Fibroblast of gingiva (primary cell): ENCODE measurements around the gene SYK.
"Not testable (repeated sequence)": the region's sequence is repeated elsewhere in the genome, so short reads cannot be mapped to it uniquely, and the experiment has no call there.

Experiments used
- DNase-seq: peaks from one replicate; pipeline ENCODE4 v3.0.0-alpha.2; 2011; ENCODE audit warnings: low read depth

SYK gene

DNA sequence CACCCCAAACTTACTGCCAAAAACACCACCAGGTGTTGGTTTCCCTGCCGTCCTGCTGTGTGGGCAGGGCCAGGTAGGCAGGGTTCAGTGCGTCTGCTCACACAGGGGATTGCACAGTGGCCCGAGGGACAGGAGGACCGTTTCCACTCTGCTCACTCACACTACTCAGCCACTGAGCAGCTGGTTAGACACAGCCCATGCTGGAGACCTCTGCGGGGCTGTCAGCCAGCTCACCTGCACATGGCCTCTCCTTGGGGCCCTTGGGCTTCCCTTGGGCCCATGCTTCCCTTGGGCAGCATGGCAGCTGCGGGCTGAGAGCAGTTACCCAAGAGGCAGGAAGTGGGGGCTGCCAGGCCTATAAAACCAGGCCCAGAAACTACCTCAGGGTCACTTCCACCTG lies 79.0 kb downstream of the SYK start:
- no peak for DNase-seq

DNA sequence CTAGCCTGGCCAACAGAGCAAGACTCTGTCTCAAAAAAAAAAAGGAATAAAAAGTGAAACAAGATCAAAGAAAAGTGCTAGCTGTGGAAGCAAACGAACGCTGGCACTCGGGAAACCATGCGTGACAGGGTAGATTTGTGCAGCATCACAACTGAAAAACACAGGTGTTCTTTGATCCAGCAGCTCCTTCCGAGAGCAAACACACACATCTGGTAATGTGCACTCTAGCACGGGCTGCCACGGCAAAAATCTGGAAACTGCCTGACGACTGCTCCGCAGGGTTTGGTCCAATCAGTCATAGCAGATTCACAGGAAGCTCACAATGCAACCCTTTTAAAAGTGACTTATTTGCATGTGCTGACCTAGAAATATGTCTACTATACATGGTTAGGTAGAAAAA lies 80.0 kb downstream of the SYK start:
- DNase-seq: no peak

DNA sequence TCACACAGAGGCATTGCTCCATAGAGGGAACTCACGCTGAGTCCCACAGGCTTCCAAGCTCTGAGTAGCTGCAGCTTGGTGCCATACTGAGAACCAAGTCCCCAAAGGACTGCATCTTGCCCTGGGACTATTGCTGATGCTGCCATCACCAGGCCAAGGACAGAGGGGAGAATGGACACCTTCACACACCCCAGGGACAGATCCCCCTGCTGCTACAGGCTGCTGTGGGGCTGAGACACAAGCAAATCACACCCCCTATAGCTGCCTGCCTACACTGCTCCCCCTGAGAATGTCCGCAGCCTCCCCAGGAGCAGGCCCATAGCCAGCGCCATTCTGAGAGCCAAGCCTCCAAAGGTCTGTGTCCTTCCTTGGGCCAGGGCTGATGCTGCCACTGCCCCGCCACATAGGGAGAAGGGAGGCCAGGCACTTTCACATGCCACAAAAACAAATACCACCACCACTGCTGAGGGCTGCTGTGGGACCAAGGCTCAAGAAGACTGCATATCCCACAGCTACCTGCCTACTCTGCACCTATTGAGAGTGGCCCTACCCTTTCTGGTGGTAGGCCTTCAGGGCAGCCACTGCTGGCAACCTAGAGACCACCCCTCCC lies 81.5 kb downstream of the SYK start:
- no peak for DNase-seq

DNA sequence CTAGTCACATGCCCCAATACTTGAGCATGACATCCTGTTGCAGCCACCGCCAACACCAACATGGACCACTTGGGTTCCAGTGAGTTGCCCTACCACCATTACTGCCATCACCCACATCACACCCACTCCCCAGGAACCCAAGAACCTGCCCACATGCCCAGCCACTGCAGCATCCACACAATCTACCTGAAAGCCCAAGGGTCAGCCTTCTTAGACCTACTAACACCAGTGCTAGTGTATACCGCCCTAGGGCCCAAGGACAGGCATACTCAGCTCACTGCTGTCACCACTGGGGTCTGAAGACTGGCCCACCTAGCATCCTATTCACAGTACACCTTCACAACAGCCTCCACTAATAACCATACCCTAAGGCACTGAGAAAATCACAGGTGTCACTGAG lies 82.0 kb downstream of the SYK start:
- DNase-seq: no peak

DNA sequence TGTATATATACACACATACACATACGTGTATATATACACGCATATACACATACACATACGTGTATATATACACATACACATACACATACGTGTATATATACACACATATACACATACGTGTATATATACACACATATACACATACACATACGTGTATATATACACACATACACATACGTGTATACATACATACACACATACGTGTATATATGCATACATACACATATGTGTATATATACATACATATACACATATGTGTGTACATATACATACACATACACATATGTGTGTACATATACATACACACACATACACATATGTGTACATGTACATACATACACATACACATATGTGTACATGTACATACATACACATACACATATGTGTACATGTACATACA lies 82.6 kb downstream of the SYK start:
- DNase-seq: no peak

DNA sequence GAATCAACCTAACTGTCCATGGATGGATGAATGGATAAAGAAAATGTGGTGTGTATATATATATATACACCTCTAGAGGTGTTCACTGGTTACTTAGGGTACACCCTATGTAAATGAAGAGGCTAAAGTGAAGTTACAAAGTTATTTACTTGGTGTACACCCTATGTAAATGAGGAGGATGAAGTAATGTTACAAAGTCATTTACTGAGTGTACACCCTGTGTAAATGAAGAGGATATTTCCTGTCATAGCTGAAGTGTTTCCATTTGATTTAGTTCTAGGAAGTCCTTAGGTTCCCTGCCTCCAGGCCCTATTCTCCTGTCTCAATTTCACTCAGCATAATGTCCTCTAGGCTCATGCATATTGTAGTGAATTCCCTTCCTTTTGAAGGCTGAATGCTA lies 85.2 kb downstream of the SYK start:
- not testable (repeated sequence) for DNase-seq

DNA sequence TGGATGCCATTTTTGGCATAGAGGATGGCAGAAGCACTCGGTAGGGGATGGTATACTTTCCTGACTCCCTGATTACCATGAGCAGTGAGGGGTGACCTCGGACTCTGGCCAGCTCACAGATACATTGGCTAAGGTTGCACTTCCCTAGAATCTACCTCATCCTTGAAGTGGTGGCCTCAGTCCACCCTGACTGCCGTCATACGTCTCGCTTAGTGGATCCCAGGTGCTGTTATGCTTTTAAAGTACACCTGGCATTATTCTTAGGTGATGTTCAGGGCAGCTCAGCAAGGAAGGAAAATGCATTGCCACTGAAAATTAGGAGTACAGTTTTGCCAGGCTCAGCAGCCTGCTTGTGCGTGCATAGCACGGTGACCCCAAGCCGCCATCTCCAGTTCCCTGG lies 87.3 kb downstream of the SYK start:
- no peak for DNase-seq

DNA sequence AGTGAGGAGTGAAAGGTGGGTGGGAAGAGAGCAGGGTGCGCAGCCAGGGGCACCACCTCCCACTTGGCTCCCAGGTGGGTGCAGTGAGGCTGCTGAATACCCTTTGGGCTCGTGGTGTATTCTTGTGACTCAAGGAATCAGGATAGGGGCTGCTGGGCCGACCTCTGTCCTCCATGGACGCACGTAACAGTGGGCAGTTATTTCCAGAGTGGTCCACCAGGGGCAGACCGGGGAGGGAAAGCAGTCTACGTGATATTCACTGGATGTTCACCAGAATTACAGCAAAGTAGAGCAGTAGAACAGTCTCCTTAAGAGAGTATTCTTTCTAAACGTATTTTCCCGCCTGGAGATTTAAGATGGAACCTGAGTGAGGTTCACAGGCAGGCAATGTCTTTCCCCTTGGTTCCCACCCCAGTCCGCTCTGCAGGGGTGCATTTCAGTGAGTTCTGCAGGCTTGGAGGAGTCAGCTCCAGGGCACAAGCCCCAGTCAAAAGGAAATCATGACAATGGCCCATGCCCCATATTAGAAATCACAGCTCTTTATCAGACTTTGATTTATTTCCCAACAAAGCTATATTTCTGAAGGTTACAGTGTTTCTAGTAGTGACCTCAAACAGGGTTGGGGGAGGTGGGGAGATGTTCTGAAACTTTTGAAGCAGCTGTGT lies 88.7 kb downstream of the SYK start:
- DNase-seq: no peak

DNA sequence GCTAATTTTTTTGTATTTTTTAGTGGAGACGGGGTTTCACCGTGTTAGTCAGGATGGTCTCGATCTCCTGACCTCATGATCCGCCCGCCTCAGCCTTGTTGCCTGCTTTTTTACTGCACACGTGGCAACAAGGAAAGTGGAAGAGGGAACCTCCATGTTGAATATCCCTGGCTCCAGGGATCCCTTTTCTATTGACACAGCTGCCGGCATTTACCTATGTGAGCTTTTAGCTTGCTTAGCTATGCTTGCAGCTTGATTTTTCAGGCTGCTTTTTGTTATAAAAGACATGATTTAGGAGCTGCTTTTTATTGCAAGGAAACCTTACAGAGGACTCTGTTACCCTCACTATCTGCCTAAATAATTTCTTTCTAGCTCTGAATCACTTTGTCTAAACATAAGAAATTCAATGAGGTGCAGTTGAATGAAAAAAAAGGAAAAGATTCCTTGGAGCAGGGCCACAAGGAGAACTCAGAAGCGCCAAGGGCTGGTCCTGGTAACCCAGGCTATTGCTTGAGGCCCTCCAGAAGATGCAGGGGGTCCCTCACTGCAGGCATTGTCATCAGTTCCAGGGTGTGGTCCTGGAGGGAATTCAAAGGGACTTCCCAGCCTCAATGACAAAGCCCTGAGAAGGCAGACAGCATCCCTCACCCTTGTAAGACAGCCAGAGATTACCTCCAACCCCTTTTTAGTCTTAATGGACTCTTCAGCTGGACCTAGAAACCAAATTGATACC lies 89.9 kb downstream of the SYK start:
- DNase-seq: no peak

DNA sequence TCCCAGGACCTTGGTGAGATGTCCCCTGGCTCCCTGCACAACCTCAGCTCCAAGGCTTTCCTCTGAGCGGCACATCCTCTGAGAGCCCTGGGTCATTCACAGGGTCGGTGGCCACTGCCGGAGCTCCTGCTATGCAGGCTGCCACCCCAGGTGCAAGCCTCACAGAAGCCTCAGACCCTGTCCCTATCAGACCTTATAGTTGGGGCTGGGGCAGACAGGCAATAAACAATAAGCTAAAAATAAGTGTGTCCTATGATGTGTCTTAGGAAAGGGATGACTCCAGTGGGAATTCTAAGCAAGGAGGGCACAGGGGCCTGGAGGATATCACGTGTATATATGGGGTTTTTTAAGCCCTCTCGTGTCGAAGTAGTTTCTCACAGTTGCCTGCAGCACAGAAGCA lies 91.3 kb downstream of the SYK start:
- no peak for DNase-seq

DNA sequence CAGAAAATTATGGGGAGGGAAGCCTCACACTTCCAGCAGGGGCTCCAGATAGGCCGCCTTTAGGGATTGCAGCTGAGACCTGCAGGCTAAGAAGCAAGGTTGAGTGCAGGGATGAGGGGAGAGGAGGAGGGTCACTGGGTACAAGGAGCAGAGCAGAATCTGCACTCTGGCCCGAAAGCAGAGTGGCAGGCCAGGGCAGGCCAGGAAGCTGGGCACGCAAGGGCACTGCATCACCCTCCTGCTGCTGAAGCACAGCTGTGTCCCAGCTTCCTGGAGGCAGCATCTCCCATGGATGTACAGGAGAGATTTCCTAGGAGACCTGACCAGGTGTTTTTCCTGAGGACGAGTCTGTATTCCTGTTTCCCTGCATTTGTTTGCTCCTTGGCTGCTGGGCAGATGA lies 92.1 kb downstream of the SYK start:
- no peak for DNase-seq

DNA sequence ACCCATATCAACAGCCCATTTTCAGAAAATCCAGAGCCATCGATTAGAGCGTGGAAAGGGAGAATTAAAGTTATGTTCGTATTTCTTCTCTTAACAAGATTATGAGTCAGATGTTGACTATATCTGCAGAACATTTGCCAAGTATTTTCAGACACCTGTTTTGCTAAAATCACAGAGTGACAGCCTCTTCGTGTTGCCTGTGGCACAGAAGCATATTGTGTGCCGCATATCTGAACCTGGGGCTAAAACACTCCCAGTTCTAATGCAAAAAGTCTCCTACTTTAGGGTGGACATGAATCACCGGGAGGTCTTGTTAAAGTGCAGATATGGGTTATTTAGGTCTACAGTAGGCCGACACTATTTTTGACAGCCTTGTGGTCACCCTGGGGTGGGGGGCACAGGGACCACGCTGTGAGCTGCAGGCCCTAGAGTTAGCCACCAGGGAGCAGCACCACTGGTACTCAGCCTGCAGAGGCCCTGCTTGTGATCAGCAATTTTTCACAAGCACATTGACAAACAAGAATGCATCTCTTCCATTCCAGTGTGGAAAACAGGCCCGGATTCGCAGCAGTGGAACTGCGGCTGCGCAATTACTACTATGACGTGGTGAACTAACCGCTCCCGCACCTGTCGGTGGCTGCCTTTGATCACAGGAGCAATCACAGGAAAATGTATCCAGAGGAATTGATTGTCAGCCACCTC lies 93.5 kb downstream of the SYK start:
- no peak for DNase-seq

DNA sequence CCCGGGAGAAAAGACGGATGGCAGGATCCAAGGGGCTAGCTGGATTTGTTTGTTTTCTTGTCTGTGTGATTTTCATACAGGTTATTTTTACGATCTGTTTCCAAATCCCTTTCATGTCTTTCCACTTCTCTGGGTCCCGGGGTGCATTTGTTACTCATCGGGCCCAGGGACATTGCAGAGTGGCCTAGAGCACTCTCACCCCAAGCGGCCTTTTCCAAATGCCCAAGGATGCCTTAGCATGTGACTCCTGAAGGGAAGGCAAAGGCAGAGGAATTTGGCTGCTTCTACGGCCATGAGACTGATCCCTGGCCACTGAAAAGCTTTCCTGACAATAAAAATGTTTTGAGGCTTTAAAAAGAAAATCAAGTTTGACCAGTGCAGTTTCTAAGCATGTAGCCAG lies 94.2 kb downstream of the SYK start:
- no peak for DNase-seq

DNA sequence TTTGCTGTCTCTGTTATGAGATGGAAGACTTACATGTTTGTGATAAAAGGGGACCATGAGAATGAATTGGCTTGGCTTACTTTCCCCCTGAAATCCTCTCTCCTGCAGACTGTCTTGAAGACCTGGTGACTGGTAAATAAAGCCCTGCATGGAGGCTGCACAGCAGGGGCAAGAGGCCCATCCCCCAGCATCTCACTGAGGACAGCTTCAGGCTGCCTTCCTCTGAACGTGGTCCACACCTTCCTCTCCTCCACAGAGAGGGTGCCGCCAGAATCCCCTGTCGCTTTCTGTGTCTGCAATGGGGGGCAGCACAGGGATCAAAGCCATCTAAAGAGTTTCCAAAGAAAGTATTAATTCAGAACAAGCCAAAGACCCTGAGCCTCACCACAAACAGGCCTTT lies 94.6 kb downstream of the SYK start:
- no peak for DNase-seq

DNA sequence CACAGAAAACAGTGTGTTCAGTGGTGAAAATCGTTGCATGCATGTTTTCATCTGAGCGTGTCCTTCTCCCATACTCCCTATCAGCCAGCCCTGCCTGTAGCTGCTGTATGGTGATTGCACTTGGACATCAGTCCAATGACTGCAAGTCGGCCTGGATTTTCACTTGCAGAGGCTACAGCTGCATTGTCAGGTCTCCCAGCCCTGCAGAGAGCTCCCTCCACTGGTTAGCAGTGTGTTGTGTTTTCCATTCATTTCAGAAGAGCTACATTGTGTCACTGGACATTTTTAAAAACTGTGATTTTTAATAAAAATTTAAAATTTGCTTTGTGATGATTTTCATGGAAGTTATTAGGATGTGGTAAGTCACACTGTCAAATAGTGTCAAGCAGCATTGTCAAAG lies 96.6 kb downstream of the SYK start:
- no peak for DNase-seq

DNA sequence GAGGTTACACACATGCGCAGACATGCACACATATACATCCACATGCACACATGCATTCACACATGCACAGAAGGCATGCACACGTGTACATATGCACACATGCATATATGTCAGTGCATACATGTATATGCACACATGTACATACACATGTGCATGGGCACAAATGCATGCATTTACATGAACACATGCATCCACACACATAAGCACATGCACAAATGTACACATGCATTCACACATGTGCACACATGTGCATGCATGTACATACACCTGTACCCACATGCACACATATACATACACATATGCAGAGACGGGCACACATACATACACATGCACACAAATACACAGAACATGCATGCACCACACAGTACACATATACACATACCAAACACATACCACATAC lies 97.7 kb downstream of the SYK start:
- DNase-seq: no peak

DNA sequence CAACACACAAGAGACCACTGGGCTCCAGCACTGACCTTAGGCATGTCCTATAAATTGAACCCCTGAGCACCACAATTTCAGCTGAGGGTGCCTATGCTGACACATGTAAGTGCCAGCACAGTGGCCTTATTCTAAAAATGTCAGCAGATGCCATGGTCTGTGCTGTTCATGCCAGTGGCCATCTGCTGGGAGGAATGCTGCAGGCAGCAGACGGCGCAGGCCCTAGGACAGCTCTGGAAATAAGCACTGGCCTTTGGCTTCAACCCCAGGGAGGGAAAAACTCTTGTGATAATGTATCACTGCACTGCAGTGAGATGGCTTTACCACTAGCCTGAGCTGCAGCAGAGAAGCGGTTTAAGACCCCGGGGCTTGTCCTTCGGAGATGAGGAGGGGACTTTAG lies 98.5 kb downstream of the SYK start:
- DNase-seq: peak; percentile 13

DNA sequence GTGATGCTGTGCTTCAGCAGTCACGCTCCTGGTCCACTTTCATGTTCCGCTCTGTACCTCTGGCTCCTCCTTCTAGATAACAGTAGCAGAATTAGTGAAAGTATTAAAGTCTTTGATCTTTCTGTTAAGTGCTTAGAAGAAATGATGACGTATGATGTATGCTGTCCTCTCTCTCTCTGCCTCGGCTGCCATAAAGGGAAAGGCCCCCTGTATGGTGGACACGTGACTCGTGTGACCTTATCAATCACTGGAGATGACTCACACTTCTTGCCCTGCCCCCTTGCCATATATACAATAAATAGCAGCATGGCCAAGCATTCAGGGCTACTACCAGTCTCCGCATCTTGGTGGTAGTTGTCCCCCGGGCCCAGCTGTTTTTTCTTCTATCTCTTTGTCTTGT lies 100.3 kb downstream of the SYK start:
- DNase-seq: no peak

DNA sequence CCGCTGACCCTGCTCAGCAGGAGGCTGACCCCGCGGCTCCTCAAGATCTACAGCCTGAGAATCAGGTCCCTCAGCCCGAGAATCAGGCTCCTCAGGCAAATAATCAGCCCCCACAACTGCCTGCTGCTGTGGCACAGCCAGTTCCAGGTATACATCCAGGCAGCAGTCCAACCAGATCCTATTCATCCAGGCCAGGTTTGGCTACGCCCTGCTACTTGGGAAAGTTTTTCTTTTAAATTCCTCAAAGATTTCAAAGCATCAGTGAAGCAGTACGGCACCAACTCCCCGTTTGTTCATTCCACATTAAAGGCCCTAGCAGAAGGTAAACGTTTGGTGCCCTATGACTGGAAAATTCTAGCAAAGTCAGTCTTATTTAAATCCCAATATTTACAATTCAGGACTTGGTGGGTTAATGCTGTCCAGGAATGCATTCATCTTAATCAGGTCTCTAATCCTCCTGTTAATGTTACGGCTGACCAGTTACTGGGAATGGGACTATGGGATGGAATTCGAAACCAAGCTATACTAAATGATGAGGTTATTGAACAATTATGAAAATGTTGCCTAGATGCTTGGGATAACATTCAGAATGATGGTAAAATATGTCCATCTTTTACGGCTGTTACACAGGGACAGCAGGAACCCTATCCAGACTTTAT lies 102.3 kb downstream of the SYK start:
- DNase-seq: no peak

DNA sequence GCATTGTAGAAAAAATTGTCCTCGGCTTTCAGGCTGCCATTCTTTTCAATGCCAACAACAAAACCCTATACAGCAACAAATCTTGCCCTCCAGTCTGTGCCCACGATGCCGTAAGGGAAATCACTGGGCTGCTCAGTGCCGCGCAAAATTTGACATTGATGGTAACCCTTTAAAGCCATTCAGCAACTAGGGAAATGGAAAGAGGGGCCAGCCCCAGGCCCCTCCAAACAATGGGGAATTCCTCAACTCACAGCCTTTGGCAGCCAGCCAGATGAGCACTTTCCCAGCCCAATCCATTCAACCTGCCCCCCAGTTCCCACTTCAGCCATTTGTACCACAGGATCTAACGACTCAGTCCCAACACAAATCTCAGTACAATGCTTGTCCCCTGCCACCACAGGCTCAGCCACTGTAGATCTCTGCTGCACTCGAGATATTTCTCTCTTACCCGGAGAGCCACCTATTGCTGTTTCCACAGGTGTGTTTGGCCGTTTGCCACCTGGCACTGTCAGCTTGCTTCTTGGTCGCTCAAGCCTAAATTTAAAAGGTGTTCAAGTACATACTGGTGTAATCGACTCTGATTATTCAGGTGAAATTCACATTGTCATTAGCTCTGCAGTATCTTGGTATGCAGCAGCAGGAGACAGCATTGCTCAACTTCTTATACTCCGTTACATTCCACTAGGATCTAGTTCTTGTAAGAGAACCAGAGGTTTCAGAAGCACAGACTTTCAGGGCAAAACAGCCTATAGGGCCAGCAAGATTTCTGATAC lies 103.3 kb downstream of the SYK start:
- no peak for DNase-seq

DNA sequence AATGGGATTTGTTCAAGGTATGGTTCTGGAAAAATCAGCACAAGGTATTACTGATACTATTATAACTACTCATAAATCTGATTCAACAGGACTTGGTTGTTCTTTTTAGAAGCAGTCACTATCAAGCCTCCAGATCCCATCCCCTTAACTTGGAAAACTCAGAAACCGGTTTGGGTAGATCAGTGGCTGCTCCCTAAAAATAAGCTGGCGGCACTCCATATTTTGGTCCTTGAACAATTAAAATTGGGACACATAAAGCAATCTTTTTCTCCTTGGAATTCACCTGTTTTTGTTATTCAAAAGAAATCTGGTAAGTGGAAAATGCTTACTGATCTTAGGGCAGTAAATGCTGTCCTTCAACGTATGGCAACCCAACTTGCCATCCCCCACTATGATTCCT lies 104.2 kb downstream of the SYK start:
- DNase-seq: no peak
